GM19328 (cell line): Measurements from ENCODE around the gene EEPD1.

Experiments used
- ATAC-seq: cut with Tn5 transposase; IDR thresholded peaks from one replicate; pipeline ENCODE4 v1.9.1; 2021; ENCODE audit warnings: mild to moderate bottlenecking, moderate library complexity; ENCODE audit not compliant: unreplicated experiment

EEPD1 gene

DNA sequence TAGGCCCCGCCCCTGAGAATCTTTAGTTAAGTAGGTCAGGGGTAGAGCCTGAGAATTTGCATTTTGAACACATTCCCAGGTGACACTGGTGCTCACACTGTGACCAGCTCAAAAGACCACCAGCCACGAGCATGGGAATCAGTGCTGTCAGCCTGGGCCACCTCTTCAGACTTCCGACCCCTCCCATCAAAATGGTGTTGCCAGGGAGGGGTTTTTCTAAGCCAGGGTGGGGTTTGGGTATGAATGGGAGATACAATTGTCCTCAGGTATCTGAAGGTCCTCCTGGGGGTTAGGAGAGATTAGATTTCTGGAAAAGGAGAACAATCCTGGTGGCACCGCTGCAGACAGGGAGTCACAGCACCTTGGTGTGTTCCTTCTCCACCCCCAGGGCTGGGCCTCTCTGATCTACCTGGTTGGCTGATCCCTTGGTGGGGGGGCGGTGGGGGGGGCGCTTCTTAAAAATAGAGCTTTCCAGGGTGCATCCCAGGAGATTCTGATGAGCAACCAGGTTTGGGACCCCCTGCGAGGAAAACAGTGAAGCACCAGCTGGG is 125.1 kb downstream of the EEPD1 start:
- ATAC-seq = no peak

DNA sequence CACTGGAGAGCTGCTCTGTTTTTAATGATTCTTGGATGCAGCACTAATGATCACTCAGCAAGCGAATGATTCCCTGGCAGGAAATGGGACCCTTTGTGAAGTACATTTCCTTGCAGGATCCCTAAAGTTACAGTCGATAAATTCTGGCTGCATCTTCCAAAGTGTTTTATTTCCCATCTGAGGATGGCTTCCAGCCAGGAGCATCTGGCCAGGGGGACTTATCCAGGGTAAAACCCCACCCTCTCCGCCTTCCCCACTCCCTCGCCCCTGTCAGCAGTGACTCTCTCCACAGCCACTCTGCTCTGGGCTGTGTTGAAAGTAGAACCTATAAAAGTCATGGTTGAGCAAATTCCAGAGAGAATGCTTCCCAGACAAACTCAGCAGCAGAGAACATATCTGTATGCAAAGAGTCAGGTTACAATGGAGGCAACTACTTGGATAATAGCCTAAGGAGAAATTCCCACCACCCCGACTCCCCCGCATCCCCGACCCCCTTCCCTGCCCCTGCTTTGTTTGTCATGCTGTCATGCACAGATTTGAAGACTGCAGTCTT is 125.6 kb downstream of the EEPD1 start:
- no peak for ATAC-seq

DNA sequence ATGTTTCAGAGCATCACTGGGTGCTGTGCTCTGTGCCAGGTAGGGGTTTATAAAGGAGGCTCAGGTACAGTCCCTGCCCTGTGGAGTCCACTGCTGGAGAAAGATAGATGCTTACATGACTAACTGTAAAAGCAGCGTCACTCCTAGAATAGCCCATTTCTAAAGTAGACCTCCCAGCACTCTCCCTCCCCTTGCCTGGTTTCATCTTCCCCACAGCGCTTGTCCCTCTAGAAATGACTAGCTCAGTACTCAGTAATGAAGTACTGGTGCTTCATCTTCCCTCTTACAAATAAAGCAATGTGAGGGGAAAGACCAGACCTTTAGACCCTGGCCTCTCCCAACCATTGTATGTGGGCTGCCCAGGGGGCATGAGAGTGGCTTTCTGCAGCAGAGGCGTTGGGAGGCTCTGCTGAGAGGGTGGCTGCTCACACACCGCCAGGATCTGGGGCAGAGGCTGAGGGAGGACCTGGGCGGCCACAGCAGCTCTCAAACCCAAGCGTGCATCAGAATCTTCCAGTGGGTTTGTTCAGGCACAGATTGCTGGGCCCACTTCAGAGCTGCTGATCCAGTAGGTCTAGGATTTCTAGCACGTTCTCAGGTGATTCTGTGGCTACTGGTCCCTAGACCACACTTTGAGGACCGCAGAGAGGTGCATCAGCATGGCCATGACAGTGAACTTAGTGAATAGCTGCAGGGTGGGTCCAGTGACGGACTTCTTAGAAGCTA is 126.3 kb downstream of the EEPD1 start:
- ATAC-seq = peak; percentile 64

- no peak for ATAC-seq
These were observed 126.9 kb downstream of the EEPD1 start for GRCh38 chr7:36279926-36280315.

GRCh38 chr7:36280840-36281812 is 128.1 kb downstream of the EEPD1 start:
- no peak for ATAC-seq

DNA sequence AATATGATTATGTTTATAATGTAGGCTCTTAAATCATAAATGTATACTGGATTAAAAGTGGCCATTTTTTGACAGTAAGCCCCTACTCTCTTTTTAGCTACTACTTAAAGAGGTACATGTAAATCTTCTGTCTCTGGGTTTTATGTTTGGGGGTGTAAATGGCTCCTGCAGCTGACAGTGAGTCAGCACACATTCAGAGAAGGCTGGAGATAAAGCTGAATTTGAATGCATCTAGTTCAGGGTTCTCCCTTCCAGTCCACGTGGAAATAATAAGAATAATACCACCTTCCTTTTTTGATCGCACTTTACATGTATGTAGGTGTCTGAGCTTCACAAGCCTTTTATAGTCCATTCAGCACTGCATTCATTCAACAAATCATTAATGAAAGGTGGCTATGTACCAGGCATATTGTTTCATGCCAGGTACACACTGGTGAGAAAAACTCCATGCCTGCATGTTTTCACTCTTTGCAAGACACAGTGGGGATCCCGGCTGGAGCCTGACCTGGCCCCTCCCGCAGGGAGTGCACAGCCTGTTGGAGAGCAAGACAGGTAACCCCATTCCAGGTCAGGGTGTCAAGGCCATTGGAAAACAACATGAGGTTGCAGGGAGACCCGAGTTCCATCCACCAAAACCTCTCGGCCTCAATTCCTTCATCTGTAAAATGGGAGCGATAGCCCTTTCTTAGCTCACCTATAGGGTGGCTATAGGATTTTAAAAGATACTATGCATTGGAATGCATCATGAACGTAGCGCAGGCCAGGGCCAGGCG is 129.1 kb downstream of the EEPD1 start:
- ATAC-seq = no peak

- ATAC-seq = no peak
These were observed 130.1 kb downstream of the EEPD1 start for GRCh38 chr7:36283181-36283580.

- peak; percentile 46 for ATAC-seq
These were observed 130.7 kb downstream of the EEPD1 start for GRCh38 chr7:36283711-36284130.

GRCh38 chr7:36284456-36285090 is 131.5 kb downstream of the EEPD1 start:
- no peak for ATAC-seq

GRCh38 chr7:36285276-36285675 is 132.2 kb downstream of the EEPD1 start:
- ATAC-seq = no peak

- no peak for ATAC-seq
These were observed 133.2 kb downstream of the EEPD1 start for GRCh38 chr7:36286226-36286625.

GRCh38 chr7:36286688-36287087 is 133.6 kb downstream of the EEPD1 start:
- no peak for ATAC-seq

DNA sequence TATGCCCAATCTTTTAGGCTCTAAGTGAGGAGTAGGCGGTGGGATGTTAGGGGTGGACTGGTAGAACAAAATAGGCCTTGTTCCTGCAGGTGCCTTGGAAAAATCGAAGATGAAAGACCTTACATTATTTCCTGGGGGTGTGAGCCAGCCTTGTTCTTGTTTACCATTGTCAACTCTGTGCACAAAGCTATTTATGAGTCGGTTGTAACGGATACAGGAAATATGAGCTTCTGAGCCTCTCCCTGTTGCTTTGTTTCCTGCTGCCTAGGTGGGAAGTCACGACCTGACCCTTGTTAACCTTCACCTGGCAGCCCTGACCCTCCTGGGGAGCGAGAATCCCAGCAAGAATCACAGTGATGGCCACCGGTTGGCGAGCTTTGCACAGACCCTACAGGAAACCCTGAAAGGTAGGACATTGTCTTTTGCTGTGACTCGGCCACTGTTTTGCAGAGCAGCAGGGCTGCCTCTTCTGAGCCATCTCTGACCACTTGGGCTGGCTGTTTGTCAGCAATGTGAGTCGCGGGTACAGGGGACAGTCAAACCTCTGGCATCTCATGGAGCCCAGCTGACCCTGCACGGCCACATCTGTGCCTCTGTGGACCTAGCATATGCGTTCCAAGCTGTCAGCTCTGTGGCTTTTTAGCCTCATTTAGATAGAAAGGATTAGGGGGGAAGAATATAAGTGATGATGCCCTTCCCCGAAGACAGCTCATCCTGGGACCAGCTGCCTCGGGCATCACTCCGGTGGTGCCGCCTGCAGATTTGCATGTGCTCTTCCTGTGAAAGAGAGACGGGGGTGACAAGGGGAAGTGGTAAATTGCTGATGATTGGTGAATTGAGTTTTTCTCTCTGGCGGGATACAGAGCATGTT is 134.6 kb downstream of the EEPD1 start:
- no peak for ATAC-seq

GRCh38 chr7:36288501-36288900 is 135.4 kb downstream of the EEPD1 start:
- ATAC-seq = no peak

GRCh38 chr7:36289833-36290661 is 137.0 kb downstream of the EEPD1 start:
- ATAC-seq = no peak

- ATAC-seq = no peak
These were observed 138.6 kb downstream of the EEPD1 start for GRCh38 chr7:36291387-36292316.

DNA sequence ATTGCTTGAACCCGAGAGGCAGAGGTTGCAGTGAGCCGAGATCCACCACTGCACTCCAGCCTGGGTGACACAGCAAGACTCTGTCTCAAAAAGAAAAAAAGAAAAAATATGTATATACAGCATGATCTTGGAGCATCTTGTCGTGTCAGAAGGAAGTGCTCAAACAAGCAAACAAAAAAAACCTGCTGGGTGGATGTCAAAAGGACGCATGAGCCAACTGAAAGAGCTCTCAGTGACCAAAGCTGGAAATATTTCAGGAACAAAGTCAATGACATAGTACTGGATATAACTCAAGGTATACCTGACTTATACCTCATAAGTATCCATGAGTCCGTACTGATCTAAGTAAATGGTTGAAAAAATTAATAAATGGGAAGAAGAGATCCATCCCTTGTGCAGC is 142.0 kb downstream of the EEPD1 start:
- no peak for ATAC-seq
